ENCODE data around the gene CPT1C. TPM values are rescaled to one million over a fixed set of nuclear protein-coding genes. Genes with fewer than 3 reads are reported as not detected.

The CPT1C gene
- total RNA-seq, 6 donors from 2014 or later = 0.46 to 17.2 (median 4.6) TPM; not detected in 2

- no peaks in the 10 kb centered on the region for H3K4me1 ChIP-seq
- 61 to 71% methylated on average over 23 of the region's 23 CpGs for WGBS, 2 donors
- ATAC-seq (ENCODE audit: low FRiP score in 2 of 2) (peak in 1 of 2 donors; percentile 85), DNase-seq (no peak)
- no peaks in the 10 kb centered on the region for H3K9me3 ChIP-seq
- H3K36me3 ChIP-seq = no peaks in the 10 kb centered on the region
- H3K27ac ChIP-seq = peak overlapping the region in 3 of 4 donors; percentile 18 to 43 (median 40)
- H3K27me3 ChIP-seq = no peaks in the 10 kb centered on the region
- H3K4me3 ChIP-seq = no peak overlapping the region
- TF ChIP-seq POLR2A (IDR thresholded peaks at IDR 0.05) = no peak
- TF ChIP-seq, protein P1, sequence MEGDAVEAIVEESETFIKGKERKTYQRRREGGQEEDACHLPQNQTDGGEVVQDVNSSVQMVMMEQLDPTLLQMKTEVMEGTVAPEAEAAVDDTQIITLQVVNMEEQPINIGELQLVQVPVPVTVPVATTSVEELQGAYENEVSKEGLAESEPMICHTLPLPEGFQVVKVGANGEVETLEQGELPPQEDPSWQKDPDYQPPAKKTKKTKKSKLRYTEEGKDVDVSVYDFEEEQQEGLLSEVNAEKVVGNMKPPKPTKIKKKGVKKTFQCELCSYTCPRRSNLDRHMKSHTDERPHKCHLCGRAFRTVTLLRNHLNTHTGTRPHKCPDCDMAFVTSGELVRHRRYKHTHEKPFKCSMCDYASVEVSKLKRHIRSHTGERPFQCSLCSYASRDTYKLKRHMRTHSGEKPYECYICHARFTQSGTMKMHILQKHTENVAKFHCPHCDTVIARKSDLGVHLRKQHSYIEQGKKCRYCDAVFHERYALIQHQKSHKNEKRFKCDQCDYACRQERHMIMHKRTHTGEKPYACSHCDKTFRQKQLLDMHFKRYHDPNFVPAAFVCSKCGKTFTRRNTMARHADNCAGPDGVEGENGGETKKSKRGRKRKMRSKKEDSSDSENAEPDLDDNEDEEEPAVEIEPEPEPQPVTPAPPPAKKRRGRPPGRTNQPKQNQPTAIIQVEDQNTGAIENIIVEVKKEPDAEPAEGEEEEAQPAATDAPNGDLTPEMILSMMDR (IDR thresholded peaks at IDR 0.05) = no peak
- no peak for TF ChIP-seq EP300 (IDR thresholded peaks at IDR 0.05)
- TF ChIP-seq POLR2AphosphoS5 (IDR thresholded peaks at IDR 0.05) = no peak
Measured at GRCh38 chr19:49727217-49728030, 36.5 kb downstream of the CPT1C start.

GRCh38 chr19:49730166-49730565 lies 39.2 kb downstream of the CPT1C start:
- no peak overlapping the region for H3K4me3 ChIP-seq
- H3K9me3 ChIP-seq = no peaks in the 10 kb centered on the region
- no peaks in the 10 kb centered on the region for H3K4me1 ChIP-seq
- no peak for ATAC-seq (ENCODE audit: low FRiP score in 2 of 2)
- WGBS, 2 donors = 62 to 75% methylated on average over 5 of the region's 5 CpGs
- no peaks in the 10 kb centered on the region for H3K27me3 ChIP-seq
- no peaks in the 10 kb centered on the region for H3K36me3 ChIP-seq
- DNase-seq = no peak
- no peak for TF ChIP-seq POLR2A (IDR thresholded peaks at IDR 0.05)
- no peak for TF ChIP-seq EP300 (IDR thresholded peaks at IDR 0.05)
- TF ChIP-seq POLR2AphosphoS5 (IDR thresholded peaks at IDR 0.05) = no peak
- TF ChIP-seq, protein P1 (IDR thresholded peaks at IDR 0.05) = no peak
- H3K27ac ChIP-seq = no peak overlapping the region

- Histone ChIP-seq H3K4me1 (no peaks in the 10 kb centered on the region), H3K9me3 (no peaks in the 10 kb centered on the region), H3K36me3 (no peaks in the 10 kb centered on the region), H3K4me3 (no peak overlapping the region), H3K27me3 (no peaks in the 10 kb centered on the region), H3K27ac (no peak overlapping the region)
- no peak for DNase-seq
- WGBS, 2 donors = 88 to 89% methylated on average over 4 of the region's 4 CpGs
- TF ChIP-seq POLR2AphosphoS5 (IDR thresholded peaks at IDR 0.05) (no peak), POLR2A (IDR thresholded peaks at IDR 0.05) (no peak), EP300 (IDR thresholded peaks at IDR 0.05) (no peak)
- TF ChIP-seq, protein P1 (IDR thresholded peaks at IDR 0.05) = no peak
- ATAC-seq (ENCODE audit: low FRiP score in 2 of 2) = no peak
Measured at GRCh38 chr19:49738268-49738667, 47.4 kb downstream of the CPT1C start.

DNA sequence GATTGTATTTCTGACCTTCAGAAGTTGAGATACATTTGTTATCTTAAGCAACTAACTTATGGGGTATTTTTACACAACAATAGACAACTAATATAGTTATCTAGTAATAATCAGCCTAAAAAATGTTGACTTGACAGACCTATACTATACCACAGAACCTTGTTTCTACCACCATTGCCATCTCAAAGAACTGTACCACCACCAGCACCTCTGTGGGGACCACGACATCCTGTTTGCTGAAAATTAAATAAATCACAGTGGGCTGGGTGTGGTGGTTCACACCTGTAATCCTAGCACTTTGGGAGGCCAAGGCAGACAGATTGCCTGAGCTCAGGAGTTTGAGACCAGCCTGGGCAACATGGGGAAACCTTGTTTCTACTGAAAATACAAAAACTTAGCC lies 48.2 kb downstream of the CPT1C start:
- Histone ChIP-seq H3K36me3 (no peaks in the 10 kb centered on the region), H3K9me3 (no peaks in the 10 kb centered on the region), H3K4me1 (no peaks in the 10 kb centered on the region), H3K27me3 (no peaks in the 10 kb centered on the region), H3K27ac (no peak overlapping the region), H3K4me3 (no peak overlapping the region)
- 75 to 87% methylated on average over 1 of the region's 1 CpG for WGBS, 2 donors
- no peak for TF ChIP-seq EP300 (IDR thresholded peaks at IDR 0.05)
- TF ChIP-seq POLR2AphosphoS5 (IDR thresholded peaks at IDR 0.05) = no peak
- TF ChIP-seq, protein P1 (IDR thresholded peaks at IDR 0.05) = no peak
- TF ChIP-seq POLR2A (IDR thresholded peaks at IDR 0.05) = no peak
- ATAC-seq (ENCODE audit: low FRiP score in 2 of 2) (no peak), DNase-seq (no peak)

- no peaks in the 10 kb centered on the region for H3K4me1 ChIP-seq
- H3K27me3 ChIP-seq = no peaks in the 10 kb centered on the region
- no peak overlapping the region for H3K4me3 ChIP-seq
- TF ChIP-seq, protein P1 (IDR thresholded peaks at IDR 0.05) = no peak
- no peak for TF ChIP-seq POLR2AphosphoS5 (IDR thresholded peaks at IDR 0.05)
- no peak for TF ChIP-seq EP300 (IDR thresholded peaks at IDR 0.05)
- no peak for TF ChIP-seq POLR2A (IDR thresholded peaks at IDR 0.05)
- H3K9me3 ChIP-seq = no peaks in the 10 kb centered on the region
- 92 to 93% methylated on average over 9 to 10 of the region's 10 CpGs for WGBS, 2 donors
- ATAC-seq (ENCODE audit: low FRiP score in 2 of 2) = no peak
- no peak overlapping the region for H3K27ac ChIP-seq
- no peaks in the 10 kb centered on the region for H3K36me3 ChIP-seq
- DNase-seq = no peak
Measured at GRCh38 chr19:49739933-49740332, 49.0 kb downstream of the CPT1C start.

All from upper lobe of left lung (tissue), 6 donors.